HG02840 (cell line): ENCODE results near the gene FNDC7.
"Not testable (repeated sequence)": the region's sequence is repeated elsewhere in the genome, so short reads cannot be mapped to it uniquely, and the experiment has no call there.

Source experiments
- ATAC-seq: cut with Tn5 transposase; IDR thresholded peaks from one replicate; pipeline ENCODE4 v1.9.1; 2021; ENCODE audit warnings: mild to moderate bottlenecking, moderate library complexity, moderate number of reproducible peaks; ENCODE audit not compliant: unreplicated experiment, low FRiP score

The FNDC7 gene

DNA sequence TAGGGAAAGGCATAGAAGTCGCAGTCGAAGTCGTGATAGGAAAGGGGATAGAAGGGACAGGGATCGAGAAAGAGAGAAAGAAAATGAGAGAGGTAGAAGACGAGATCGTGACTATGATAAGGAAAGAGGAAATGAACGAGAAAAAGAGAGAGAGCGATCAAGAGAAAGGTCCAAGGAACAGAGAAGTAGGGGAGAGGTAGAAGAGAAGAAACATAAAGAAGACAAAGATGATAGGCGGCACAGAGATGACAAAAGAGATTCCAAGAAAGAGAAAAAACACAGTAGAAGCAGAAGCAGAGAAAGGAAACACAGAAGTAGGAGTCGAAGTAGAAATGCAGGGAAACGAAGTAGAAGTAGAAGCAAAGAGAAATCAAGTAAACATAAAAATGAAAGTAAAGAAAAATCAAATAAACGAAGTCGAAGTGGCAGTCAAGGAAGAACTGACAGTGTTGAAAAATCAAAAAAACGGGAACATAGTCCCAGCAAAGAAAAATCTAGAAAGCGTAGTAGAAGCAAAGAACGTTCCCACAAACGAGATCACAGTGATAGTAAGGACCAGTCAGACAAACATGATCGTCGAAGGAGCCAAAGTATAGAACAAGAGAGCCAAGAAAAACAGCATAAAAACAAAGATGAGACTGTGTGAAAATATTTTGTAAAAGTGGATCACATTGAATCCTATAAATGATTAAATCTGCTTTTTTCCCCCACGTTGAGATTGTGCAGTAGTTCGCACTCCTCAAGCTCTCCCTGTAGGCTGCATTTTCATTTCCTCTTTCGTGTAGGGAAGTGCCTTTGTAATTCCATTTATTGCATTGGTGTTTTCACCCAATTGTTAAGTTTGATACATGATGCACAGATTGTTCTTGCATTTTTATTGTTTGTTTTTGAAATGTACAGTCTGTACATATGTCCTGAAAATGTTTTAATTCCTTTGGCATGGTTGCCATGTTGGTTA, 13.1 kb upstream of the FNDC7 start:
- ATAC-seq: no peak

DNA sequence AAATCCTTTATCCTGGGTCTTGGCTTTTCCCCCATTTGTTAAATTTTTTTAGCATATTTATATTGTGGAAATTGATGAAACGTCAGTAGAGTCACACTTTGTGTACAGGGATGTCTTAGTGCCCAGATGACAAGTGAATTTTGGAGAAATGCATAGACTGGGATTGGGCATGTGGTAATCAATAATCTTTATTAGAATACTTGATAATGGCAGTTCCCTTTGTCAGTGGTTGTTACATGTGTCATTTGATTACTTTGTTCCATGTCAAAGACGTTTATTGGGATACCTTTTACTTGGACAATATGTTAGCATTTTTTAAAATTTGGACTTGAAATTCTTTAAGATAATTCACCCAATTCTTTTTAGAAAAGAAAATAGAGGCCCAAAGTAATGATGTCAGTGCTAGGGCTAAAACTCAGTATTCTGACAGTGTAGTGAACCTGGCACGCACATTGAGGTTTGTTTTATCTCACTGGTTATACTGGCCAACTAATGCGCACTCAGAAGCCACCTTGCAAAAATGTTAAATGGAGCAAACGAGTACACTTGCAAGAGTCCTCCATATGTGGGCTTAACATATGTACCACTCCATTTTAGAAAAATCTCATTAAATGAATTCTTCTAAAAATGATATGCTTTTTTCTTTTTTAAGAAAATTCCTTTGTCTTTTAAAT, 11.4 kb upstream of the FNDC7 start:
- ATAC-seq: no peak

DNA sequence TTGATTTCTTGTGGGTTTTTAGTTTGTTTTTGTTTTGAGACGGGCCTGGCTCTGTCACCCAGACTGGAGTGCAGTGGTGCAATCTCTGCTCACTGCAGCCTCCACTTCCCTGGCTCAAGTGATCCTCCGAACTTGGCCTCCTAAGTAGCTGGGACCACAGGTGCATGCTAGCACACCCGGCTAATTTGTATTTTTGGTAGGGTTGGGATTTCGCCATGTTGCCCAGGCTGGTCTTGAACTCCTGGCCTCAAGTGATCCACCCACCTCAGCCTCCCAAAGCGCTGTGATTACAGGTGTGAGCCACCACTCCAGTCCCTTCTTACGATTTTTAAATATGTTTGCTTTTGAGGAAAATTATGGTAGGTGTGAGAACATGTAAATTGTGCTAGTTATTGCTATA, 10.6 kb upstream of the FNDC7 start:
- ATAC-seq: not testable (repeated sequence)

DNA sequence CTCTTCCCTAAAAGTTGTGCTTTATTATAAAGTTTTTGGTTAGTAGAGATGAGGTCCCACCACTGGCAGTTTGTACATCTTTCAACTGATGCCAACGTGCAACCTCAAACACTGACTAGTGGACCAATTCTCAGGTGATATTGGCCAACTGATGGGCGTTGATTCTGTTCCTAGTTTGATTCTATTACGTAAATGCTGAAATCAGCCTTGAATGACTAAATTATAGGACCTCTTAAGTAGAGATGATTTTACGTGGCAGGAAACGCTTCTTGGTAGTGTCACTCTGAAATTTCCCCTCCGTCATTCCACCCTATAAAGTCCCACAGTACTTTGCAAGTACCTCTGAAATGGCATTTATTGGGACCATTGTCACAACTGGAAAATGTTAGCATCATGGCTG, 8.8 kb upstream of the FNDC7 start:
- ATAC-seq: no peak

DNA sequence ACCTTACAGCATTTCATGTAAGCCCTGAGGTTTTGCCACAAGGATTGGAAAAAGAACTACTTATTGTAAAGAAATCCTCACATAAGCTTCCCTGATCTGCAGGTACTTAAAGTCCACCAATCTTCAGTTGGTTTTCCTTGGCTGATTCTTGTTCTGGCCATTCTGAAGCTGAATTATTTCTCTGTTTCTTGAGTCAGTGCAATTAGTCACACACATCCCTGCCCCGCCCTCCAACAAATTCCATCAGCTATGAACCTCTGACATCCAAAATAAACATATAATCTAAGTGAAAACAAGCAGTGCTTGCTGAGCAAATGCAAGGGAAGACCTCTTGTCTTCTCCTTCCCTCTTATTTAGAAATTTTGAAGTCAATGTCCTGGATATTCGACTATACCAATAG, 8.2 kb upstream of the FNDC7 start:
- ATAC-seq: no peak

DNA sequence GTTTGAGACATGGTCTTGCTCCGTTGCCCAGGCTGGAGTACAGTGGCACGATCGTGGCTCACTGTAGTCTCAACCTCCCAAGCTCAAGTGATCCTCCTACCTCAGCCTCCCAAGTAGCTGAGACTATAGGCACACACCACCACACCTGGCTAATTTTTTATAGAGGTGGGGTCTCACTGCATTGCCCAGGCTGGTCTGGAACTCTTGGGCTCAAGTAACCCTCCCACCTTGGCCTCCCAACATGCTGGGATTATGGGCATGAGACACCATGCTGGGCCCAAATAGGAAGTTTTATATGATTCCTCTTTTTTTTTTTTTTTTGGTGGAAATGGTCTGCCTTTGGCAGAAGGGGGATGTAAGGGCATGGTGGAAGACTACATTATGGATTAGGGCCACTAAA, 6.1 kb upstream of the FNDC7 start:
- ATAC-seq: no peak

DNA sequence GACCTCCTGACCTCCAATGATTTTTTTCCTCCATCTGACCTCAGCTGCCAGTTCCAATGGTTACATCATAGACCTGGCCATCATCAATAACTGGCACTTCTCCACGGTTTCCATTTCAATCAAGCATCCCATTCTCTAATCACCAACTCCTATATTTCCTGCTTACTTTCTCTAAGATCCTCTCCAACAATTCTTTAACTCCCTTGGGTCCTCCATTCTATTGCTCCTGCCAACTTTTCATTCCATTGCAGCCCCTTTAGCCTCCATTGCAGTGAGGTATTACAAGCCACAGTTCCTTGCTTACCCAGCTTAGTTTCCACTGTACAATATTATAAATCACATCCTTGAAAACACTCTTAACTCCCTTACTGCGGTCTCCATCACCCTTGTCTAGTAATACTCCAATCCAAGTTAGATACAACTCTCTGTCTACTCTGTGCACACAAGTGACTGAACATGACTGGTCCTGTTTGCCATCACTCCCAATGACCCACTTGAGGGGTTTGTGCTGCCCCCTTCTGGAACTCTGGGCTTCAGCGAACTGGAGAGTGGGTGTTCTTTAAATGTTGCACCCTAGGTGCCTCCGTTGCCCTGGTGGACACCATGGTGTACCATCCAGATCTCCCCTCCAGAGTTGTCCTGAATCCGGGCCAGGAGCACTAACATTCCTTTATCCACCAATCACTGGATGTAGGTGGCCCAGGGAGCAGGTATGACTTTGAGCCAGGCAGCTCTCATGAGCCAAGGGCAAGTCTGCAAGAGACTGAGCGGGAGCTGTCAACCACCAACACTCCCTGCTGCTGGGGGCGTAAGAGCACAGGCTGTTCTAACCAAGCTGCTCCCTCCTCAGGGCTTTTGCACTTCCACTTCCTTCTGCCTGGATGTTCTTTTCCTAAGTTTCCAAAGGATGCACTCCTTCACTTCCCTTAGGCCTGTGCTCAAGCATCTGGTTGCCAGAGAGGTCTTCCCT, 3.7 kb upstream of the FNDC7 start:
- no peak for ATAC-seq

DNA sequence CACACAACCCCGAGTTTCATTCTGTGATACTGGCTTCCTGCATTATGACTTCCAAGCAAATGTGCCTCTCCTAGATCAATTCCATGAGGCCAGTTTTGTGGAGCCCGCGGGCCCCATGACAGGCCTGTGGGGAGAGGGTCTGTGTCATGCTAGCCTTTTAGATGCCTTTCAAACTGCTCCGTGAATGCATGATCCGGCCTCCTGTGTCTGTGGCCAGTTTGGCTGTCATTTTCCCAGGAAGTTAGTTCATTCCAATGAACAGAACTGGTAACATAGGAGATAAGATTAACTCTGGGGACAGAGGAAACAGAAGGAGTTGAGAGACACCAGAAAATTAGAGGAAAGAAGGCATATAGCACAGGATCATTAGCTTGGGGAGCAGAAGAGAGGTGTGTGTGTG, 3.2 kb downstream of the FNDC7 start:
- no peak for ATAC-seq

DNA sequence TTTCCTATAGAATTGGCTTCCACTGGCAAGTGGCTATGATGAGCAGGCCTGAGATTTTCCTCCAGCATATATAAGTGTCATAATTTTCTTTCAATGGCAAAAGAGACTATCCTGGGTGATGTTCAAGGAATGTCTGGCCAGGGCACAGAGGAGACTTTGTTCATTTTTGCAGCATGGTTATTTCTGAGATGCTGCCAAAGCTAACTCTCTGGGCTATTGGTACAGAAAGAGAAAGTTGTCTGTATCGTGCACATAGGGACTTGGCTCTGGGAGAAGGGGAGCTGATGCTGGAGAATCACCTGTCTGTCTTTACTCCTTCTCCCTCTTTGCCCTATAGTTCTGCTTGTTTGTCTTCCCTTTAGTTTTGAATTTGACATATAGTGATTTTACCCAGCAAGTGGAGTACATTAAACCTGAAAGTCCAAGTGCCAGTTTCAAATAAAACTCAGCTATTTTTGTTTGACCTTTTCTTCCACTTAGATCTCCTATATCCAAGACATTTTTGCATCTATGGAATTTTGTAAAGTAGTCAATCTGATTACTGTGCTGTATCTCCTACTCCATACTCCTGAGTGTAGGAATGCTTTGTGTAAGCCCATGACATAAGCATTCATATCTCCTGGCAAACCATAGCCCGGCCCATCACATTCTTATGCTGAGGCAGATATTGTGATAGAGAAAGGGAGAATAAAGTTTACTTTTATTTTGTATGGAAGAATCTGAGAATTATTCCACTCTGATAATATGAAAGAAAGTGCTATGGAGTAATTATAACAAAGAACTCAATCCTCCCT, 3.9 kb downstream of the FNDC7 start:
- no peak for ATAC-seq

DNA sequence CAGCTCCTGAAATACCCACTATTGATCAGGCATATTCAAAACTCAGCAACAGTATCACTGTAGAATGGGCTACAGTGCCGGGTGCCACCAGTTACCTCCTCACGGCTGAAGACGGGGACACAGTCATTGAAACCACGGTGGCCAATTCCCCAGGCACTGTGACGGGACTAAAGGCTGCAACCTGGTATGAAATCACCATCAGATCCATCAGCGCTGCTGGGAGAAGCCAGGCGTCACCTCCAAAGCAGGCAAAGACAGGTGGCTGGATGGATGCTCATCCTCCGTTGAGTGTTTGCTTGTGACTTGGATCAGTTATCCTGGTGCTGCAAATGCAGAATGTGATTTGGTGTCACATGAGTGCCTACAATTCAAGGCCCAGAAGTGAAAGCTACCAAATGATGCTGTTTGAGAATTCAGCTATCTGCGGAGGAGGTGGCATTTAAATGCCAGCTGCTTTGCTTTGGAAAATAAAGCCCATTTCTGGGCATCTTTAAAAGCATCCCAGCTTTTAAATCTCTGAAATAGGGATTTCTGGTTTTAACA, 5.1 kb downstream of the FNDC7 start:
- ATAC-seq: no peak

DNA sequence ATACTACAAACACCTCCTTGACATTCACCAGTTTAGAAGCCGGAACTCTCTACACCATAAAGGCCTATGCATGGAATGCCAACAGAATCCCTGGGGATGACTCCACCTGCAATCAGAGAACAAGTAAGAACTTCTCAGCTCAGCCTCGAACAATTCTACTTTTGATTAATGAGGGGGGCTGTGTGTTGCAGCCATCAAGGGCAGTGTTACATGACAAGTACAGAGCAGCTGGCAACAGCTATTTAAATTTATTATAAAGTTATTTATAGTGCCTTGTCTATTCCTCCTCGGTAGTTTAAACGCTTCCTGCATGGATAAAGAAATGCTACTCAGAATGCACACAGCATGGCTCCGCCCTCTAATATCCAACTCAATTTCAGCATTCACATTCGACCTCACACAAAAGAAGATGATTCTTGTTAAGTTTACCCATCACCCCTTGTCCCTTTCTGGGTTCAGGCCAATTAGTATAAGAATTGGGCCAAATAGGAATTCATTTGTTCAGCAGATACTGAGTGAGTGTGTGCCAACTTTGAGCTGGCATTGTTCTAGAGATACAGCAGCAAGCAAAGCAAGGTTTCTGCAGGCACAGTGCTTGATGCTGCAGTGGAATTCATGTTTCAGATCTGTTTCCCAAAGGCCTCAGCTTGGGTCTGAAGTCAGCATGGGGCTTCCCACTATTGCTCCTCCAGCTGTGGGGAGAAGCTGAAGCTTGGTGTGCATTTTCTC, 6.4 kb downstream of the FNDC7 start:
- ATAC-seq: no peak

DNA sequence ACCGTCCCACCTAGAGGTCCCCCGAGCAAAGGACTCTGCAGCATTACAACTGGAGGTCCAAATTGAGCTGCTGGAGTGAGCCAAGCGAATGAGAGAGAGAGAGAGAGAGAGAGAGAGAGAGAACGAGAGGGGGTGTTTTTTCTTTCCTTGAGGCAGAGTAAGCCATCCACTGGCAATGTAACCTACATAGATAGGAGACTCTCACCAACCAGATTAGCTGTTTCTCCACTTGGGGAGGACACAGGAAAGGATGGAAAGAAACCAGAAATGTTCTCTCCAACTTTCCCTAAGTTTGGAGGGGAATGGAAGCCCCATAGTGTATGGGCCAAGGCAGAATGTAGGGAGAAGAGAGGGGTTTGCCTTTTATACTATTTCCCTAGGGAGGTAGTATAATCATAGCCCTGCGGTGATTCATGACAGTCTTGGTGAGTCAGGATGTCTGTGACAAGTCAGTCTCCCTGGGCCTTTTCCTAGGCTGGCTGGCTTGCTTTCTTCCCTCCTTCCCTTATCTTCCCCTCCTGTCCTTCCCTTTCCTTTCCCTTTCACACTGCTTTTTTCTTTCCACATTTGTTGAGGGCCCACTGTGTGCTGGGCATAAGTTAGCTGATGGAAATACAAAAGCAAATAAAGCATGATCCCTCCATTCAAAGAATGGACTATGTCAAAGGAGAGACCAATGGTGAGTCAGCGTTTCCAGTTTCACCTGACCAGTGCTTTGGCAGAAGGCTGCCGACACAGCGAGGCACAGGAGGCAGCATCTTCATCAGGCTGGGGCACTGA, 7.1 kb downstream of the FNDC7 start:
- no peak for ATAC-seq

DNA sequence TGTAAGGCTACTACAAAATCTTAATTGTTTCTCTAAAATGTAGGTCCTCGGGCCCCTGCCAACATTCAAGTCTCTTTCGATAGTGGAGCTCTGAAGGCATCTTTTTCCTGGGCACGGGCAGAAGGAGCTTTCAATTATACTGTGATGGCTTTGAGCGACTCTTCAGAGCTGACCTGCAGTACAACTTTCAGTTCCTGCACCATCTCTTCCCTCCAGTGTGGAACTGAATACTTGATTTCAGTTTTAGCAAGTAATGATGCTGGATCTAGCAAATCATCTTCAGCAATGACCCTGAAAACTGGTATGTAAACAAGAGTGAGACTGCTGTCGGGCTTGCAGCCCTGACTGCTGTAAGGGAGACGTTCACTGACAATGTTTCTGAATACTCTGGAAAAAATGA, 9.6 kb downstream of the FNDC7 start:
- ATAC-seq: no peak

DNA sequence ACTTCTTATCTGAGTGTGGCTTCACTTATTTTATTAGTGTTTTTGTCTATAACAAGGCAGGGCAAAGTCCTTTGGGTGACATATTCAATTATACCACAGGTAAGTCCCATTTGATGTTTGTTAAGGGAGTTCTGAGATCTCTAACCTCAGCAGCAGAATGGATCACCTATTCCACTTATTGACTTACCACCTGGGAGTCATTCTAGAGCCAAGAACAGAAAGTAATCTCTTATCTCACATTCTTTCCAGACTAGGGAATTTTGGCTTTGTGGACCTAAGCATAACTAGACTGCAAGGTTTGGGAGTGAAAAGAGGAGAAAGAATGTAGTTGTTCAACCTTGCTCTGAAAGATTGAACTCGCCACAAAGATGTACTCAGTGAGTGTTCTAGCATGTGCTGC, 13.2 kb downstream of the FNDC7 start:
- ATAC-seq: no peak

DNA sequence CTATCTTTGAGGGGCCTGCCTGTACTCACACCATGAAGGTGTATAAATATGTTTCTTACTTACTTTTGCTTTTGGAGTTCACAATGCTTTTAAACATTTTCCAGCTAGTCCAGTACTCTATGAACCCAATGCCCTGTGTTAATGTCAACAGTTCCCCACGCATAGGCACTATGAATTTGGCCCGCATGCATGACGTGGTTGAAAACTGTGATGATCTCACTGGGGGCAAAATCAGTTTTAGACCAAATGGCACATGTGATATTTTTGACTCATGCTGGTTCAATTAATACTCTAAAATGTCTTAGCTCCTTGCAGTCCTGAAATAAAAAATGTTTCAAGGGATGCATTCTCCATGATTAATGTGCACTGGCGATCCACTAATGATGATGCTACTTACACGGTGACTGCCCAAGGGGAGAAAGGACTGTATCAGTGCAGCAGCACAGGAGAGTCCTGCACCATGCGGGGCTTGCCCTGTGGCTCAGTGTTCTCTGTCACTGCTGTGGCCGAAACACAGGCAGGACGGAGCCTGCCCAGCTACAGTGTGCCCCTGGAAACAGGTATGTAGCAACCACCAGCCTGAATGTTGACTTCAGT, 15.7 kb downstream of the FNDC7 start:
- ATAC-seq: no peak

DNA sequence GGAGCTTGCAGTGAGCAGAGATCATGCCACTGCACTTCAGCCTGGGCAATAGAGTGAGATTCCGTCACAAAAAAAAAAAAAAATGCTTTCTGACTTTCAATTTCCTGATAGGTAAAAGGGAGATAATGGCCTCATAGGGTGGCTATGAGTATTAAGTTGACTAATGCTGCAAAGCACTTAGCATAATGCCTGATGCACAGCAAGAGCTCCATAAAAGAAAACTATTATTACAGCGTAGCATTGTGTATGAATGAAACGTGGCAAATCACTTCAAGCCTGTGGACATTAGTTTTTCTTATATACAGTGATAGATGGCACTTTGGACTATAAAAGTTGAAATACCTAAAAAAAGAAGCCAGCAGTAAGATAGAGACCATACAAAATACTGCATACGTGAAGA, 16.8 kb downstream of the FNDC7 start:
- no peak for ATAC-seq

DNA sequence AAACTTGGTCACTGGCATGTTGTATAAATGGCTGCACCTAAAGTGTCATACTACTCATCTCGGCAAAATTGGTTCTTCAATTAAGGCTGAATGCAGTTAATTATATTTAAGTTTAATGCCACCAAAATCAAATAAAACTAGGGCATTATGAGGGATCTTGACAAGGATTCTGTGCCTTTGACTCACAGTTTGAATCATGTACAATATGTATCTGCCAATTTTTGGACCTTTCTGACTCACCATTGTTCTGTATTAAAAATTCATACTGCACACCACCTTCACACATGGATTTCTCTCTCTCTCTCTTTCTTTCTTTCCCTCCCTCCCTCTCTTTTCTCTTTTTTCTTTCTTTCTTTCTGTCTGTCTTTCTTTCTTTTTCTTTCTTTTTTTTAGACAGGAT, 19.7 kb downstream of the FNDC7 start:
- ATAC-seq: no peak
